HUES48 (cell line): Measurements from ENCODE around the gene PLCL1.

Source experiments
- H3K27ac ChIP-seq: one replicate; pipeline ENCODE4 v1.7.0; 2013; ENCODE audit warnings: low read depth, low read length, inconsistent platforms
- H3K27me3 ChIP-seq: 2 replicates; pipeline ENCODE4 v1.6.1; 2013; ENCODE audit warnings: mild to moderate bottlenecking, low read length; ENCODE audit not compliant: control insufficient read depth, insufficient read depth
- H3K36me3 ChIP-seq: 2 replicates; pipeline ENCODE4 v1.6.1; 2013; ENCODE audit warnings: low read length; ENCODE audit not compliant: control insufficient read depth, insufficient read depth
- H3K4me1 ChIP-seq: 2 replicates; pipeline ENCODE4 v1.6.1; 2013; ENCODE audit warnings: mild to moderate bottlenecking, low read length; ENCODE audit not compliant: control insufficient read depth, insufficient read depth
- H3K4me3 ChIP-seq: 2 replicates; pipeline ENCODE4 v1.5.1; 2013; ENCODE audit warnings: mild to moderate bottlenecking, low read depth, low read length
- H3K9ac ChIP-seq: 2 replicates; pipeline ENCODE4 v1.6.1; 2013; ENCODE audit warnings: mild to moderate bottlenecking, low read depth, low read length, moderate library complexity
- H3K9me3 ChIP-seq: 2 replicates; pipeline ENCODE4 v1.6.1; 2013; ENCODE audit warnings: low read length; ENCODE audit not compliant: control insufficient read depth, insufficient read depth

Gene PLCL1

DNA sequence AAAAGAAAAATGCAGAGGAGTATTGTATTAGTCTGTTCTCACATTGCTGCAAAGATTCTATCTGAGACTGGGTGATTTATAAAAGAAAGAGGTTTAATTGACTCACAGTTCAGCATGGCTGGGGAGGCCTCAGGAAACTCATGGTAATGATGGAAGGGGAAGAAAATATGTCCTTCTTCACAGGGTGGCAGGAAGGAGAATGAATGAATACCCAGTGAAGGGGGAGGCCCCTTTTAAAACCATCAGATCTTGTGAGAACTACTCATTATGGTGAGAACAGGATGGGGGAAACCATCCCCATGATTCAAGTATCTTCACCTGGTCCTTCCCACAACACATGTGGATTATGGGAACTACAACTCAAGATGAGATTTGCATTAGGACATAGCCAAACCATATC is 9.1 kb upstream of the PLCL1 start:
- Histone ChIP-seq H3K9ac (no peak overlapping the region), H3K27ac (no peak overlapping the region), H3K27me3 (no peaks in the 10 kb centered on the region), H3K4me1 (no peaks in the 10 kb centered on the region), H3K4me3 (no peak overlapping the region), H3K36me3 (no peaks in the 10 kb centered on the region), H3K9me3 (0 out of 2 replicates have a peak, but pooled peaks cover 4% of the 10 kb centered on the region)

DNA sequence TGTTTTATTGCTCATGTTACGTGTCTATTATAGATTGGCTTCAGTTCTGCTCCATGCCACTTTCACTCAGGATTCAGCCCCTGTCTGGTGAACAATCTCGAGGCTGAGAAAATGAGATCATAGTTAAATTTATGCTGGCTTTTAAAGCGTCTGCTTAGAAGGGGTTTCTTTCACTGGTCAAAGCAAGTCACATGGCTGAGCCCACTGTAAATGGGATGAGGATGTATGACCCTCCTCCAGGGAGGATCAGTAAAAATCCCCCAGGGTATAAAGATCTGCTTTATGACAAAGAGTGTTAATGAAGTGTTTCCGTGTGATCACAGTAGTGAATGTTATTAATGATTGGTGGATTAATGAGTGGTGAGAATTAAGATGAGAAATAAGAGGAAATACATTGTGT is 6.2 kb upstream of the PLCL1 start:
- Histone ChIP-seq H3K4me1 (no peaks in the 10 kb centered on the region), H3K4me3 (no peak overlapping the region), H3K9me3 (0 out of 2 replicates have a peak, but pooled peaks cover 4% of the 10 kb centered on the region), H3K36me3 (no peaks in the 10 kb centered on the region), H3K9ac (no peak overlapping the region), H3K27me3 (0 out of 2 replicates have a peak, but pooled peaks cover under 1% of the 10 kb centered on the region), H3K27ac (no peak overlapping the region)

DNA sequence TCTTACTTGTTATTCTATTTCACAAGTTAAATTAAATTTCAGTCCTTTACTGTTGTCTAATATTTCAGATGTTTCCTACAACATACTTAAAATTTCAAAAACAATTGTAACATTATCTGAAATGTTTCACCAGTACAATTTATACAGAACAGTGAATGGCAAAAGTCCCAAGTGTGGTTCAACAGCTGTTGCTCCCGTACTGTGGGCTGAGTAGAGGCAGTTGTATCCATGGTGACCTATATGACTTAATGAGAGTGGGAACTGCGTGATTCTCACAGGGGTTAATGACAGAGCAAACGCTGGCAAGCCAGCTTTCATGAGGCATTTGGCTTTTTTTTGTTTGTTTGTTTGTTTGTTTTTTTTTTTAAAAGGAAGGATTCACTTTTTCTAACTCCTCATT is 5.3 kb upstream of the PLCL1 start:
- 0 out of 2 replicates have a peak, but pooled peaks cover 4% of the 10 kb centered on the region for H3K9me3 ChIP-seq
- H3K36me3 ChIP-seq: no peaks in the 10 kb centered on the region
- H3K9ac ChIP-seq: no peak overlapping the region

DNA sequence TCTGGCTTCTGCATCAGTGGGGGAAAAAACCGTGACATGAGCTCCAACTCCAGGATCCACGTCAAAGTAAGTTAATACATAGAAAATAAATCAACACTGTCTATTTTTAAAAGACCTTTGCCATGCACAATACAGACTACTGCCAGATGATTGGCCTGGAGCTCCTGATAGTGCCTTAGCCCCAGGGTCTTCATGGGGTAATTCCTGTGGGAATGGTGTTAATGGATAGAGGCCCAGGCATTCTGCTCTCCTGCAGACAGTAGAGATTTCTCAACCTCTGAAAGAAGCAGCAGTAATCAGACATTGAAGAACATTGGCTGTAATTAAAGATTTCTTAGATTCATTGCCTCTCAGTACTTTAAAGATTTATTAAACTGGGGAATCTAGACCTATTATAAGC is 4.3 kb upstream of the PLCL1 start:
- Histone ChIP-seq H3K9ac (no peak overlapping the region), H3K9me3 (0 out of 2 replicates have a peak, but pooled peaks cover 4% of the 10 kb centered on the region), H3K27ac (no peak overlapping the region), H3K36me3 (no peaks in the 10 kb centered on the region), H3K4me3 (no peak overlapping the region), H3K27me3 (peaks cover 16% of the 10 kb centered on the region), H3K4me1 (no peaks in the 10 kb centered on the region)

More for the DNA sequence above, 5.3 kb upstream of the PLCL1 start:
- no peaks in the 10 kb centered on the region for H3K4me1 ChIP-seq
- peaks cover 9% of the 10 kb centered on the region for H3K27me3 ChIP-seq
- no peak overlapping the region for H3K27ac ChIP-seq
- no peak overlapping the region for H3K4me3 ChIP-seq

DNA sequence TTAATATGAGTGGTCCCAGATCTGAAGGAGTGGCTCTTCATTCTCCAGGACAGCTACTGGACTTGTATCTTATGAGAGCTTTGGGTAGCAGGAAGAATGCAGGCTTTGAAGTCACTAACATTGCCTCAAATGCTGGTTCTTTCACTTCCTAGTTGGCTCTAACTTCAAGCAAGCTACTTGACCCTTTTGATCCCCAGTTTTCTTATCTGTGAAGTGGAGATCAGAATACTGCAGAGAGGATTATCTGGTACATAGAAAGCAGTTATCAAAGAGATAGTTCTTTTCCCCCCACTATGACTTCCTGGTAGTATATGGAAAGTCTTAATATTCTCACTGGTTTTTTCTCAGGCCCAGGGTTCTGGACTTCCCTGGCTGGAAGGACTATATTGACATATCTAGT is 3.4 kb upstream of the PLCL1 start:
- Histone ChIP-seq H3K9me3 (0 out of 2 replicates have a peak, but pooled peaks cover 4% of the 10 kb centered on the region), H3K4me1 (no peaks in the 10 kb centered on the region), H3K27ac (no peak overlapping the region), H3K27me3 (peaks cover 25% of the 10 kb centered on the region), H3K36me3 (no peaks in the 10 kb centered on the region), H3K4me3 (no peak overlapping the region), H3K9ac (no peak overlapping the region)

DNA sequence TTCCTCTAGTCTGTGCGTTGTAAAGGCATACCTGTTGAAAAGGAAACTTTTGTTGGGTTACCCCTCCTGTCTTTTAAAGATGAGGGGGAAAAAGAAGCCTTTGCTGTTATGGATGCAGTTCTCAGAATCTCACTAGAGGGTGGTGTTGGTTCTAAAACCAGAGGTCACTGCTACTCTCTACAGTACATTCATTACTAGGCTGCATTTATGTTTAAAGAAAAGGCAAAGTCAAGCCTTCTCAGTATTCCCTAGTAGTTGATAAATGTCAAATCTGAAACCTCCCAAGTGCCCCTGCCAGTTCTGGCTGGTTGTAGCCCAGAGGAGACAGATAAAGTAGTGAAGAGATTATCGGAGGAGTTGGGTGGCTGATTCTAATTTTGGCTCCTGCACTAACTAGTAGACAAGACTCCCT is 1.4 kb upstream of the PLCL1 start:
- no peaks in the 10 kb centered on the region for H3K4me1 ChIP-seq
- peaks cover 45% of the 10 kb centered on the region for H3K27me3 ChIP-seq
- H3K4me3 ChIP-seq: no peak overlapping the region
- no peak overlapping the region for H3K9ac ChIP-seq
- H3K36me3 ChIP-seq: no peaks in the 10 kb centered on the region
- H3K9me3 ChIP-seq: no peaks in the 10 kb centered on the region
- no peak overlapping the region for H3K27ac ChIP-seq

DNA sequence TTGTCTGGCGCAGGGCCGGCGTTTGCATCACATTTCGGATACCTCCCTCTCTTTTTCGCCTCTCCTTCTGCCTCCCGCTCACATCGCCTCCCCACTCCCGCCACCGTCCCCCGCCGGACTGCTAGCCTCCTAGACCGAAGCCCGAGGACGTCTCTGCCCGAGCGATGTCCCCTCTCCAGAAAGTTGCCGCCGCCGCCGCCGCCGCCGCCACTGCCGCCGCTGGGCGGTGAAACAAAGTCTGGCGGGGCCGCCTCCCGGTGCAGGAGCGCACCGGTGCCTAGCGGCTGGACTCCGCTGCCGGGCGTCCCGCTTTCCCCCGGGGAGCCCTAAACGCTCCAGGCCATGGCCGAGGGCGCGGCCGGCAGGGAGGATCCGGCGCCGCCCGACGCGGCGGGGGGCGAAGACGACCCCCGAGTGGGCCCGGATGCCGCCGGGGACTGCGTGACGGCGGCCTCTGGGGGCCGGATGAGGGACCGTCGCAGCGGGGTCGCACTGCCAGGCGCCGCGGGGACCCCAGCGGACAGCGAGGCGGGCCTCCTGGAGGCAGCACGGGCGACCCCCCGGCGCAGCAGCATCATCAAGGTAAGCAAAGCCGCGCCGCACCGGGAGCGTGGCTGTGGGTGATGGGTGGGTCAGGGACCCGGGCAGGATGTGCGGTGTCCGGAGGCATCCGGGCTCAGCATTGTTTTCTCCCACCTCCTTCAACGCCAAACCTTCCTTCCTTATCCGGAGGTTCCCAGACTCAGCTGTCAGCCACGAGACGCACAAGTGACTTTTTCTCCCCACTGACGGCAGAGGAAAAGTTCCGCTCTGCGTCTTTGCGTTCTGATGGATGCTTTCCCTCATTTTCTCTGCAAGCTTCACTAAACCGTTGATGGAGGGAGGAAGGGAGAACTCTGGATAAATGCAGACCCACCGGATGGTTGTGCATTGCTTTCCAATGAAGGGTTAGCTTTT is 643 bp downstream of the PLCL1 start:
- Histone ChIP-seq H3K9ac (no peak overlapping the region), H3K9me3 (no peaks in the 10 kb centered on the region), H3K36me3 (no peaks in the 10 kb centered on the region), H3K27me3 (peaks cover 46% of the 10 kb centered on the region), H3K4me3 (peak overlapping the region; percentile 68), H3K27ac (no peak overlapping the region), H3K4me1 (no peaks in the 10 kb centered on the region)

DNA sequence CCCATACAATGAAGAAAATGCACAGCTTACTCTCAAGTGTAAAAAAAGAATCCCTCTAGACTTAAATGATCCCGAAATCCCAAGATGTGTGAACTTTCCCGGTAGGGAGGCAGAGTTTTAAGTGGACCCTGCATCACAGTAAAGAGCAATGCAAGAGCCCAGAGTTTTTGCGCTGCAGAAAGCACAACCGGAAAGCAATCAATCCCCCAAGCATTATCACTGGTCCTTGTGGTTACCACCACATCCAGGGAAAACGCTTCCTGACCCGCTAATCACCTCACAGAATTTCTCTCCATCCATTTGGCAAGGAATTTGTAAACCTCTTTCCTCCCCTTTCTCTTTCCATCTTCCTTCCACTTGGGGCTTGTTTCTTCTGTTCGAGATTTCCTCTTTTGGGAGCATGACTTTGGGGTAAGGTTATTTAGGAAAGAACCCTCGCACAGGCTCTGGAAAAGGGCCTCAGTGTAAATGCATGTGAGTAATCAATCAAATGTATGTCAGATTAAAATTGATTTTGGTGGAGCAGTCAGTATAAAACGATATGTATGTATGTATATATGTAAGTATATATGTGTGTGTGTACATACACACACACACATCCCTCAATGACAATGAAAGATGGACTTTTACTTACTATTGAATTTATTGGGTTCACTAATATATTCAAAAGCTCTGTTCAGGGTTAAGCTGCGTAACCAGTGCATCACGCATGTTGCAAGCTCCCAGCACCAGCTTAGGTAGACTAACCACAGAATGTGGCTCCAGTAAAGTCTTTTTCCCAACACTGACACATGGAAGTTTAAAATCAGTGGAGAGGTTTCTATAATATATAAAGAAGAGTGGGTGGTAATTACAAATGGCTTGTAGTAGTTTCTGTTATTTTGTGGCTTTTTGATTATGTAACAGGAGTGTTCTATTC is 1.6 kb downstream of the PLCL1 start:
- H3K36me3 ChIP-seq: no peaks in the 10 kb centered on the region
- no peaks in the 10 kb centered on the region for H3K4me1 ChIP-seq
- peak overlapping the region; percentile 68 for H3K4me3 ChIP-seq
- peaks cover 46% of the 10 kb centered on the region for H3K27me3 ChIP-seq
- H3K9me3 ChIP-seq: no peaks in the 10 kb centered on the region
- no peak overlapping the region for H3K9ac ChIP-seq
- no peak overlapping the region for H3K27ac ChIP-seq

DNA sequence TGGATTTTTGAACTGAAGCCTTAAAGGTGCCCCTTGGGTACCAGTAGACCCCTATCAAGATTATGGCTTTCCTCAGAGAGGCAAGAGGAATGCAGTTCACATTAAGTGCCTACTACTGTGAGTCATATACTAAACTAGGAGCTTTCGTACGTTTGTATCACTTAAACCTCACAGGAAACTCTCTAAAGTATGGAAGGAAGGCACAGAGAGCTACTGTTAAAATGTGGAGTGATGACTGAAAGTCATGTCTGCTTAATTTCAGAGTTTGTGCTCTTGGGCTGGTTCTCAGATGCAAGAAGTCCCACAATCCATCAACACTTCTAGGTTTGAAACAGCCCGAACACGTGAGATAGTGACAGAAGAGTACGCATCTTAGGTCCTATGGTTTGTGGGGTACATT is 4.7 kb downstream of the PLCL1 start:
- Histone ChIP-seq H3K4me1 (no peaks in the 10 kb centered on the region), H3K4me3 (no peak overlapping the region), H3K27ac (no peak overlapping the region), H3K9ac (no peak overlapping the region), H3K9me3 (no peaks in the 10 kb centered on the region), H3K36me3 (no peaks in the 10 kb centered on the region), H3K27me3 (peaks cover 37% of the 10 kb centered on the region)

DNA sequence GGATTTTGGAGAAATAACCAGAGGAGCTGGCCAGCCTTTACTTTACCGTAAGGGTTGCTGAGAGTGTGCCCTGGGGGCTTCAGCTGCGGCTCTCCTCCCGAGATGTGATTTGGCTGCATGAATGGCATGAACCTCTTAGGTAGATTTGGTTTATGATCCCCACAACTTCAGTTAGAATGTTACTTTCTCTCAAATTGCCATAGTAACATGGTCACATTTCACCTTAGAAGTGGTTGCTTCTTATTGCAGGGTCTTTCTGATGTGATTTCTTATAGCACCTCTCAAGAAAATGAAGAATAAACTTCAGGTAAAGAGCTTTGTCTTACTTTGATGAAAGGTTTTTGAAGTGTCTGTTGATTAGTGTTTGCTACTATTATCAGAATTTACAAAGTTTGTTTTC is 5.6 kb downstream of the PLCL1 start:
- H3K27me3 ChIP-seq: peaks cover 31% of the 10 kb centered on the region
- no peak overlapping the region for H3K4me3 ChIP-seq
- H3K27ac ChIP-seq: no peak overlapping the region
- no peak overlapping the region for H3K9ac ChIP-seq
- no peaks in the 10 kb centered on the region for H3K36me3 ChIP-seq
- no peaks in the 10 kb centered on the region for H3K4me1 ChIP-seq
- no peaks in the 10 kb centered on the region for H3K9me3 ChIP-seq
